Upper lobe of right lung (tissue), 1 donor: ENCODE results near the gene ATP6AP1. TPM values are rescaled to one million over a fixed set of nuclear protein-coding genes. Genes with fewer than 3 reads are reported as not detected.
A peak's percentile ranks its signal among the peaks of the same experiment; 100 is the strongest.

ENCODE experiments used
- ATAC-seq: fragments of 200-7000 bp; cut with Tn5 transposase; one replicate; pipeline ENCODE4 v1.9.1; 2020; ENCODE audit warnings: mild to moderate bottlenecking, moderate library complexity
- DNase-seq: peaks from one replicate; pipeline ENCODE4 v3.0.0-alpha.2; 2020
- H3K27ac ChIP-seq: fragments of 200-600 bp; one replicate; pipeline ENCODE4 v1.8.0; 2022
- H3K27me3 ChIP-seq: fragments of 200-600 bp; one replicate; pipeline ENCODE4 v1.8.0; 2022; ENCODE audit warnings: mild to moderate bottlenecking
- H3K36me3 ChIP-seq: fragments of 200-600 bp; one replicate; pipeline ENCODE4 v1.8.0; 2022
- H3K4me1 ChIP-seq: fragments of 200-600 bp; one replicate; pipeline ENCODE4 v1.8.0; 2022
- H3K4me3 ChIP-seq: fragments of 200-600 bp; one replicate; pipeline ENCODE4 v1.8.0; 2022; ENCODE audit warnings: mild to moderate bottlenecking
- H3K9me3 ChIP-seq: fragments of 200-600 bp; one replicate; pipeline ENCODE4 v1.8.0; 2022
- CTCF ChIP-seq: fragments of 200-600 bp; IDR thresholded peaks from one replicate; pipeline ENCODE4 v1.8.0; 2022; ENCODE audit warnings: antibody characterized with exemption
- intact Hi-C: fragments of 100-400 bp; cut with DNase I; formaldehyde crosslinking; loops from one replicate; pipeline ENCODE4 v1.11.0; 2022
- total RNA-seq: library from RNA; stranded (reverse); fragmentation: NEBNext Ultra II Directional; extraction: Animal tissue kit (Norgen Biotek cat#: 25700); gene quantifications from one replicate; pipeline ENCODE4 v1.2.1, GENCODE V29; 2021
- donor health status: DM: no; HTN: yes; CAD: no; lungs with severe emphysema.

ATP6AP1 gene
- total RNA-seq, 1 donor from 2014 or later: 193 TPM

GRCh38 chrX:154441984-154442707, 13.7 kb downstream of the ATP6AP1 start:
- no peaks in the 10 kb centered on the region for H3K27me3 ChIP-seq
- no peak for DNase-seq
- intact Hi-C loops: no loop called here

GRCh38 chrX:154443479-154443910, 15.0 kb downstream of the ATP6AP1 start:
- H3K9me3 ChIP-seq: no peaks in the 10 kb centered on the region
- H3K27me3 ChIP-seq: no peaks in the 10 kb centered on the region
- H3K4me1 ChIP-seq: peaks cover 12% of the 10 kb centered on the region
- ATAC-seq: no peak
- DNase-seq: no peak
- peak overlapping the region; percentile 35 for H3K4me3 ChIP-seq
- peaks cover 16% of the 10 kb centered on the region for H3K36me3 ChIP-seq
- peak overlapping the region; percentile 63 for H3K27ac ChIP-seq
- intact Hi-C loops: no loop called here
- no peak for TF ChIP-seq CTCF

More at GRCh38 chrX:154441984-154442707, 13.7 kb downstream of the ATP6AP1 start:
- H3K27ac ChIP-seq: no peak overlapping the region
- peaks cover 12% of the 10 kb centered on the region for H3K4me1 ChIP-seq
- H3K36me3 ChIP-seq: peaks cover 16% of the 10 kb centered on the region
- no peaks in the 10 kb centered on the region for H3K9me3 ChIP-seq
- ATAC-seq: no peak
- no peak for TF ChIP-seq CTCF
- no peak overlapping the region for H3K4me3 ChIP-seq

- Histone ChIP-seq H3K27me3 (no peaks in the 10 kb centered on the region), H3K4me1 (peaks cover 12% of the 10 kb centered on the region), H3K4me3 (peak within 1 kb of the TSS; percentile 64), H3K36me3 (peaks cover 16% of the 10 kb centered on the region), H3K27ac (peak within 1 kb of the TSS; percentile 74), H3K9me3 (no peaks in the 10 kb centered on the region)
- no peak for TF ChIP-seq CTCF
- DNase-seq (peak; percentile 90), ATAC-seq (peak; percentile 93)
- intact Hi-C loops: no loop called here
Observed at GRCh38 chrX:154443992-154444754, 15.7 kb downstream of the ATP6AP1 start, which contains the start of gene FAM50A. FAM50A (plus strand) TSS chrX:154444141; CDS start chrX:154444236, 95 bp downstream.

- H3K4me3 ChIP-seq: peak overlapping the region; percentile 64
- no peak for DNase-seq
- no peak for TF ChIP-seq CTCF
- intact Hi-C loops: no loop called here
- no peak for ATAC-seq
- peaks cover 13% of the 10 kb centered on the region for H3K36me3 ChIP-seq
- no peaks in the 10 kb centered on the region for H3K9me3 ChIP-seq
- H3K4me1 ChIP-seq: peaks cover 12% of the 10 kb centered on the region
- H3K27ac ChIP-seq: peak overlapping the region; percentile 74
- no peaks in the 10 kb centered on the region for H3K27me3 ChIP-seq
Observed at GRCh38 chrX:154444755-154445246, 16.3 kb downstream of the ATP6AP1 start.

GRCh38 chrX:154445776-154446175, 17.3 kb downstream of the ATP6AP1 start:
- no peaks in the 10 kb centered on the region for H3K27me3 ChIP-seq
- no peak overlapping the region for H3K27ac ChIP-seq
- intact Hi-C loops: no loop called here
- H3K4me3 ChIP-seq: no peak overlapping the region
- peaks cover 16% of the 10 kb centered on the region for H3K36me3 ChIP-seq
- H3K9me3 ChIP-seq: no peaks in the 10 kb centered on the region
- peaks cover 12% of the 10 kb centered on the region for H3K4me1 ChIP-seq
- TF ChIP-seq CTCF: no peak
- no peak for ATAC-seq
- no peak for DNase-seq
